22Rv1 (cell line): ENCODE data around the gene DISC1.

Experiments
- ZFX ChIP-seq: fragments of 450-650 bp; IDR thresholded peaks from 2 replicates; pipeline ENCODE4 v1.6.1; 2017; ENCODE audit warnings: antibody characterized with exemption, borderline replicate concordance
- TF ChIP-seq, protein P1 (sequence below): fragments of 450-650 bp; IDR thresholded peaks from 2 replicates; pipeline ENCODE4 v1.5.1; 2017; ENCODE audit warnings: mild to moderate bottlenecking

DNA sequence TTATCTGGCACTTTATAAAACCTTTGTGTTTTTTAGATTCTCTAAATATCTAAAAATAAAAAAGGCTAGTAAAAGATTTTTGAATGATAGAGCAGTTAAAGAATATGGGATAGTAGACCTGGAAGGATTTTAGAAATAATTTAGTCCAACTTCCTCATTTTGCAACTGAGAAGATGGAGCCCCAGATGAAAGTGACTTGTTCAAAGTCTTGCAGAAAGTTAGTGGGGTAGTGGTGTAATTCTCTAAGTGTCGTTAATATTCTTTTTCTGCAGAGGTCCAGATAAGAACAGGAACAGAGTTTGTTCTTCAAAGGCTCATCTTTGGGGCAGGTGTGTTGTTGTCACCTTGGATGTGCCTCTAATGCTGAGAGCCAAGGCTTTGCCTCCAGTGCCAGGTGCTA is 159.5 kb downstream of the DISC1 start:
- TF ChIP-seq, protein P1, sequence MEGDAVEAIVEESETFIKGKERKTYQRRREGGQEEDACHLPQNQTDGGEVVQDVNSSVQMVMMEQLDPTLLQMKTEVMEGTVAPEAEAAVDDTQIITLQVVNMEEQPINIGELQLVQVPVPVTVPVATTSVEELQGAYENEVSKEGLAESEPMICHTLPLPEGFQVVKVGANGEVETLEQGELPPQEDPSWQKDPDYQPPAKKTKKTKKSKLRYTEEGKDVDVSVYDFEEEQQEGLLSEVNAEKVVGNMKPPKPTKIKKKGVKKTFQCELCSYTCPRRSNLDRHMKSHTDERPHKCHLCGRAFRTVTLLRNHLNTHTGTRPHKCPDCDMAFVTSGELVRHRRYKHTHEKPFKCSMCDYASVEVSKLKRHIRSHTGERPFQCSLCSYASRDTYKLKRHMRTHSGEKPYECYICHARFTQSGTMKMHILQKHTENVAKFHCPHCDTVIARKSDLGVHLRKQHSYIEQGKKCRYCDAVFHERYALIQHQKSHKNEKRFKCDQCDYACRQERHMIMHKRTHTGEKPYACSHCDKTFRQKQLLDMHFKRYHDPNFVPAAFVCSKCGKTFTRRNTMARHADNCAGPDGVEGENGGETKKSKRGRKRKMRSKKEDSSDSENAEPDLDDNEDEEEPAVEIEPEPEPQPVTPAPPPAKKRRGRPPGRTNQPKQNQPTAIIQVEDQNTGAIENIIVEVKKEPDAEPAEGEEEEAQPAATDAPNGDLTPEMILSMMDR, result no peak
- no peak for TF ChIP-seq ZFX
